Measurements from ENCODE around the gene CCL26.

DNA sequence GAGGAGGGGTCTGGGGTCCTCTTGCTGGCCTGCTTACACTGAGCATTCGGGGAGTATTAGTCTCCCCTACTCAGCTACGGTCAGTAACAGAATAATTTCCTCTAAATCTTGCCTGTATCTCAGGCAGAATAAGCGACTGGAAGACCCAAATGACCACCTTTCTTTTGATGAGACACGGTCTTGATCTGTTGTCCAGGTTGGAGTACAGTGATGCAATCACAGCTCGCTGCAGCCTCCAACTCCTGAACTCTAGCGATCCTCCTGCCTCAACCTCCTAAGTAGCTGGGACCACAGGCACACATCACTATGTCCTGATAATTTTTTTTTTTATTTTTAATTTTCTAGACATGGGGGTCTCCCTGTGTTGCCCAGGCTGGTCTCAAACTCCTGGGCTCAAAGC, 24.4 kb upstream of the CCL26 start:
- TF ChIP-seq, protein P1, sequence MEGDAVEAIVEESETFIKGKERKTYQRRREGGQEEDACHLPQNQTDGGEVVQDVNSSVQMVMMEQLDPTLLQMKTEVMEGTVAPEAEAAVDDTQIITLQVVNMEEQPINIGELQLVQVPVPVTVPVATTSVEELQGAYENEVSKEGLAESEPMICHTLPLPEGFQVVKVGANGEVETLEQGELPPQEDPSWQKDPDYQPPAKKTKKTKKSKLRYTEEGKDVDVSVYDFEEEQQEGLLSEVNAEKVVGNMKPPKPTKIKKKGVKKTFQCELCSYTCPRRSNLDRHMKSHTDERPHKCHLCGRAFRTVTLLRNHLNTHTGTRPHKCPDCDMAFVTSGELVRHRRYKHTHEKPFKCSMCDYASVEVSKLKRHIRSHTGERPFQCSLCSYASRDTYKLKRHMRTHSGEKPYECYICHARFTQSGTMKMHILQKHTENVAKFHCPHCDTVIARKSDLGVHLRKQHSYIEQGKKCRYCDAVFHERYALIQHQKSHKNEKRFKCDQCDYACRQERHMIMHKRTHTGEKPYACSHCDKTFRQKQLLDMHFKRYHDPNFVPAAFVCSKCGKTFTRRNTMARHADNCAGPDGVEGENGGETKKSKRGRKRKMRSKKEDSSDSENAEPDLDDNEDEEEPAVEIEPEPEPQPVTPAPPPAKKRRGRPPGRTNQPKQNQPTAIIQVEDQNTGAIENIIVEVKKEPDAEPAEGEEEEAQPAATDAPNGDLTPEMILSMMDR (IDR thresholded peaks at IDR 0.05) = no peak
- TF ChIP-seq POLR2AphosphoS5 (IDR thresholded peaks at IDR 0.05) = no peak
